Measurements from ENCODE around the gene ABCG4.

DNA sequence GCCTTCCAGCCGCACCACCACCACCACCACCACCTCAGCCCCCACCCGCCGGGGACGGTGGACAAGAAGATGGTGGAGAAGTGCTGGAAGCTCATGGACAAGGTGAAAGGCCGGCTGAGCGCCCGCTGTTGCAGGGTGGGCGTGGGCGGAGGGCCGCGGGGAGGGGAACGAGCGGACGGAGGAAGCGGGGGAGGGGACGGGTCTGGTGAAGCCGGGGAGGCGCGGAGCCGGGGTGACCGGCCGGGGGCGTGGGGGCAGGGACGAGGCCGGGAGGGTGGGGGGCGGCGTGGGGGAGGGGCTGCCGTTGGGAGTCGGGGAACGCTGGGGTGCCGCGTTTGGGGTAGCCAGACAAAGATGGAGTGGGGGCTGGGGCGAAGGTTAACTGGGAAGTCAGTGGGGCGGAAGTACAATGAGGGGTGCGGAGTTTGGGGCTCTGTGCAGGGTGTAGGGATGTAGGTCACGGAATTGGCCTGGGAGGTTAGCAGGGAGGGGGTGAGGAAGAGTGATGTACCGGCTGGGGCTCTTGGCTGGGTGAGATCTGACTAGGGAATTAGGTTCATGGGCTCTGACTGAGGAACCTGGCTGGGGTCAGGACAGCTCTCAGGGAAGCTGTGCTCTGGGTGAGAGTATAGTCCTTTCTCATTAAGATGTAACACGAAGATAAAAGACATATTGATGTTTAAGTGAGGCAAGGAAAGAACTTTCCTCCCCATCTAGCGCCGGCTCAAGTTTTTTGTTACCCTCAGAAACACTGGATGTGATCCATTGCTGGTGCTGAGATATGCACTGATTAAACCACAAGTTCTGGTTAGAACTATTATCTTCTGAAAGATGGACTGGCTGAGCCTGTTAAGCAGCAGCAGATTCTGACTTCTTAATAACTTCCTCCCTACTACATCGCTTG is 57.9 kb downstream of the ABCG4 start:
- TF ChIP-seq POLR2A (IDR thresholded peaks at IDR 0.05): no peak
- TF ChIP-seq, protein P1, sequence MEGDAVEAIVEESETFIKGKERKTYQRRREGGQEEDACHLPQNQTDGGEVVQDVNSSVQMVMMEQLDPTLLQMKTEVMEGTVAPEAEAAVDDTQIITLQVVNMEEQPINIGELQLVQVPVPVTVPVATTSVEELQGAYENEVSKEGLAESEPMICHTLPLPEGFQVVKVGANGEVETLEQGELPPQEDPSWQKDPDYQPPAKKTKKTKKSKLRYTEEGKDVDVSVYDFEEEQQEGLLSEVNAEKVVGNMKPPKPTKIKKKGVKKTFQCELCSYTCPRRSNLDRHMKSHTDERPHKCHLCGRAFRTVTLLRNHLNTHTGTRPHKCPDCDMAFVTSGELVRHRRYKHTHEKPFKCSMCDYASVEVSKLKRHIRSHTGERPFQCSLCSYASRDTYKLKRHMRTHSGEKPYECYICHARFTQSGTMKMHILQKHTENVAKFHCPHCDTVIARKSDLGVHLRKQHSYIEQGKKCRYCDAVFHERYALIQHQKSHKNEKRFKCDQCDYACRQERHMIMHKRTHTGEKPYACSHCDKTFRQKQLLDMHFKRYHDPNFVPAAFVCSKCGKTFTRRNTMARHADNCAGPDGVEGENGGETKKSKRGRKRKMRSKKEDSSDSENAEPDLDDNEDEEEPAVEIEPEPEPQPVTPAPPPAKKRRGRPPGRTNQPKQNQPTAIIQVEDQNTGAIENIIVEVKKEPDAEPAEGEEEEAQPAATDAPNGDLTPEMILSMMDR (IDR thresholded peaks at IDR 0.05): no peak
